ENCODE data around the gene DNM3.

Gene DNM3

GRCh38 chr1:172139196-172139595, 297.9 kb downstream of the DNM3 start:
- no peak for DNase-seq (ENCODE audit: low read depth, low spot score)

GRCh38 chr1:172140072-172140471, 298.8 kb downstream of the DNM3 start:
- no peak for DNase-seq (ENCODE audit: low read depth, low spot score)

GRCh38 chr1:172140591-172140990, 299.3 kb downstream of the DNM3 start:
- no peak for DNase-seq (ENCODE audit: low read depth, low spot score)

- no peak for DNase-seq (ENCODE audit: low read depth, low spot score)
Observed at GRCh38 chr1:172141341-172141881, 300.1 kb downstream of the DNM3 start.

GRCh38 chr1:172142324-172142723, 301.0 kb downstream of the DNM3 start:
- no peak for DNase-seq (ENCODE audit: low read depth, low spot score)

- DNase-seq (ENCODE audit: low read depth, low spot score): no peak
Observed at GRCh38 chr1:172143384-172144055, 302.2 kb downstream of the DNM3 start.

GRCh38 chr1:172144445-172145061, 303.3 kb downstream of the DNM3 start:
- DNase-seq (ENCODE audit: low read depth, low spot score): no peak

- DNase-seq (ENCODE audit: low read depth, low spot score): no peak
Observed at GRCh38 chr1:172145231-172145651, 303.9 kb downstream of the DNM3 start.

- no peak for DNase-seq (ENCODE audit: low read depth, low spot score)
Observed at GRCh38 chr1:172145656-172146055, 304.4 kb downstream of the DNM3 start.

GRCh38 chr1:172146141-172146850, 305.0 kb downstream of the DNM3 start:
- DNase-seq (ENCODE audit: low read depth, low spot score): no peak

- no peak for DNase-seq (ENCODE audit: low read depth, low spot score)
Observed at GRCh38 chr1:172147541-172147940, 306.2 kb downstream of the DNM3 start.

- DNase-seq (ENCODE audit: low read depth, low spot score): no peak
Observed at GRCh38 chr1:172148213-172148612, 306.9 kb downstream of the DNM3 start.

- no peak for DNase-seq (ENCODE audit: low read depth, low spot score)
Observed at GRCh38 chr1:172148707-172149106, 307.4 kb downstream of the DNM3 start.

- DNase-seq (ENCODE audit: low read depth, low spot score): no peak
Observed at GRCh38 chr1:172149346-172149745, 308.0 kb downstream of the DNM3 start.

GRCh38 chr1:172154551-172154950, 313.3 kb downstream of the DNM3 start:
- no peak for DNase-seq (ENCODE audit: low read depth, low spot score)

GRCh38 chr1:172155766-172156165, 314.5 kb downstream of the DNM3 start:
- DNase-seq (ENCODE audit: low read depth, low spot score): no peak

- no peak for DNase-seq (ENCODE audit: low read depth, low spot score)
Observed at GRCh38 chr1:172162236-172162635, 320.9 kb downstream of the DNM3 start.

GRCh38 chr1:172163498-172164215, 322.4 kb downstream of the DNM3 start:
- no peak for DNase-seq (ENCODE audit: low read depth, low spot score)

- no peak for DNase-seq (ENCODE audit: low read depth, low spot score)
Observed at GRCh38 chr1:172165403-172165802, 324.1 kb downstream of the DNM3 start.

GRCh38 chr1:172167796-172168596, 326.7 kb downstream of the DNM3 start:
- DNase-seq (ENCODE audit: low read depth, low spot score): no peak

GRCh38 chr1:172168597-172168872, 327.2 kb downstream of the DNM3 start:
- no peak for DNase-seq (ENCODE audit: low read depth, low spot score)

Measured in iPS DF 19.7 (cell line).